Caco-2 (cell line): ENCODE measurements around the gene LRPAP1. TPM values are rescaled to one million over a fixed set of nuclear protein-coding genes. Genes with fewer than 3 reads are reported as not detected.

Experiments used
- BruUV-seq: library from RNA; stranded (reverse); fragments of 400-500 nt; replicated peaks from 2 replicates; lab custom pipeline; 2021; lab: Mats Ljungman, UMichigan
- CTCF ChIA-PET: fragments of 300-600 bp; sonication (Branson Sonifier 250); formaldehyde crosslinking; loops from one replicate; lab custom pipeline; 2022; ENCODE audit warnings: antibody characterized with exemption; lab: Charles Lee
- POLR2A ChIA-PET: fragments of 300-600 bp; sonication (Branson Sonifier 250); formaldehyde crosslinking; loops from one replicate; lab custom pipeline; 2022; ENCODE audit warnings: antibody characterized with exemption; lab: Charles Lee
- DNase-seq, 2 experiments: peaks; one replicate each; pipeline versions ENCODE4 v3.0.0 to v3.0.0-alpha.2; 2020 to 2022
- H3K27me3 ChIP-seq: replicated peaks from 2 replicates; pipeline ENCODE4 v1.6.0; 2011; ENCODE audit warnings: low read length; ENCODE audit not compliant: control insufficient read depth, insufficient read depth
- H3K36me3 ChIP-seq: 2 replicates; pipeline ENCODE4 v1.5.1; 2011; ENCODE audit warnings: low read length; ENCODE audit not compliant: control insufficient read depth, insufficient read depth
- H3K4me1 ChIP-seq: fragments of 250-450 bp; sonication (Bioruptor Pico); 2 replicates; pipeline ENCODE4 v1.5.1; 2020; ENCODE audit warnings: mild to moderate bottlenecking
- H3K4me3 ChIP-seq: 2 replicates; pipeline ENCODE4 v1.5.1; 2011; ENCODE audit warnings: low read depth, mild to moderate bottlenecking, control low read depth, low read length
- H3K9me3 ChIP-seq: fragments of 250-450 bp; sonication (Bioruptor Pico); 2 replicates; pipeline ENCODE4 v1.5.1; 2020; ENCODE audit warnings: mild to moderate bottlenecking, moderate library complexity
- H3K27ac Mint-ChIP-seq: one replicate; pipeline ENCODE4 v1.8.0; 2022; ENCODE audit warnings: mixed read lengths; ENCODE audit not compliant: unreplicated experiment
- H3K27me3 Mint-ChIP-seq: one replicate; pipeline ENCODE4 v1.8.0; 2022; ENCODE audit warnings: mixed read lengths; ENCODE audit not compliant: insufficient read depth, unreplicated experiment
- H3K36me3 Mint-ChIP-seq: one replicate; pipeline ENCODE4 v1.8.0; 2022; ENCODE audit warnings: mild to moderate bottlenecking, mixed read lengths; ENCODE audit not compliant: insufficient read depth, unreplicated experiment
- H3K4me1 Mint-ChIP-seq: one replicate; pipeline ENCODE4 v1.8.0; 2022; ENCODE audit warnings: low read depth, mixed read lengths; ENCODE audit not compliant: unreplicated experiment
- H3K4me3 Mint-ChIP-seq: one replicate; pipeline ENCODE4 v1.8.0; 2022; ENCODE audit warnings: mild to moderate bottlenecking, moderate library complexity, mixed read lengths; ENCODE audit not compliant: unreplicated experiment
- H3K9me3 Mint-ChIP-seq: one replicate; pipeline ENCODE4 v1.8.0; 2022; ENCODE audit warnings: mixed read lengths; ENCODE audit not compliant: unreplicated experiment
- intact Hi-C: fragments of 100-400 bp; cut with micrococcal nuclease; formaldehyde crosslinking; loops from one replicate; pipeline ENCODE4 v1.10.0; 2022; ENCODE audit not compliant: unreplicated experiment
- total RNA-seq: library from RNA; stranded (reverse); gene quantifications from 2 replicates; pipeline ENCODE4 v1.2.3, GENCODE V29; 2022
- TF ChIP-seq, protein P1 (sequence below), 2 experiments: fragments of 200-600 bp in 1 of 2; IDR thresholded peaks; 1 replicate in 1 of 2; 2 replicates in 1 of 2; pipeline versions ENCODE4 v1.5.1 to v1.8.0; 2011 to 2022; ENCODE audit warnings: antibody characterized with exemption in 1 of 2, control low read depth in 1 of 2, inconsistent platforms in 1 of 2, low read depth in 1 of 2, low read length in 1 of 2, mild to moderate bottlenecking in 1 of 2, moderate library complexity in 1 of 2; ENCODE audit not compliant: insufficient read depth in 1 of 2, severe bottlenecking in 1 of 2, unreplicated experiment in 1 of 2

The LRPAP1 gene
- total RNA-seq, 1 experiment from 2014 or later: 224 TPM

DNA sequence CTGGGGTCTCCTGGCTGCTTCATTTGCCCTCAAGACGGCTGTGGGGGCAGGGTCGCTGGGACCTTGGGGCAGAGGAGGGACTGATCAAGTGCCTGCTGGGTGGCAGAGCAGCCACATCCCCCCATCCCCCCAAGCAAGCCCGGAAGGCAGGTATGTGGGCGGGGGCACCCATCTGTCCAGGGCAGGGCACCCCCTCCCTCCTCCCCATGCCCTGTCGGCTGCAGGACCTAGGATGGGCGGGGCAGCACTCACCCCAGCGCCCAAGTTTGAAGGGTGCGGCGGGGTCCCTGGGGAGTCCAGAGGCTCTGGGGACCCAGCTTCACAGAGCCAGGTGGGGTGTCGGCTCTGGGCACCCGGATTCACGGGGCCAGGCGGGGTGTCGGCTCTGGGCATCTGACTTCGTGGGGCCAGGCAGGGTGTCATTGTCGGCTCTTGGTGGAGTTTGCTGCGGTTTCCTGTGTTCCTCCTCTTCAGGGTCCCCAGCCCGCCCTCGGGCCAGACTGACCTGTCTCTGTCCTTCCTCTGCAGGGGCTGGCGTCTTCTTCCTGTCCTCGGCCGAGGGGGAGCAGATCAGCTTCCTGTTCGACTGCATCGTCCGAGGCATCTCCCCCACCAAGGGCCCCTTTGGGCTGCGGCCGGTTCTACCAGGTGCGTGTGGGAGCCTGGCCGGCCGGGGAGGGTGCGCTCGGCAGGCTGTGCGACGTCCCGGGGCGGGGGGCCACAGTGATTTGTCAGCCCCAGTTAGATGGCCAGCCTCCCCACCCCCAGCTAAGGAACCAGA is 47.0 kb downstream of the LRPAP1 start:
- no peak overlapping the region for H3K27ac Mint-ChIP-seq
- POLR2A ChIA-PET: interaction anchor here (0.6 kb wide), 1 partner anchor 47 kb away, joined by 3 read pairs; no protein-coding TSS in a partner anchor
- Histone ChIP-seq H3K4me3 (peak overlapping the region; percentile 20), H3K27me3 (no peaks in the 10 kb centered on the region; the same call in 1 of the 2 replicates), H3K4me1 (peaks cover 19% of the 10 kb centered on the region), H3K9me3 (no peaks in the 10 kb centered on the region), H3K36me3 (no peaks in the 10 kb centered on the region)
- H3K4me3 Mint-ChIP-seq: peak overlapping the region; percentile 63
- no peaks in the 10 kb centered on the region for H3K4me1 Mint-ChIP-seq
- peaks cover 10% of the 10 kb centered on the region for H3K36me3 Mint-ChIP-seq
- TF ChIP-seq, protein P1, sequence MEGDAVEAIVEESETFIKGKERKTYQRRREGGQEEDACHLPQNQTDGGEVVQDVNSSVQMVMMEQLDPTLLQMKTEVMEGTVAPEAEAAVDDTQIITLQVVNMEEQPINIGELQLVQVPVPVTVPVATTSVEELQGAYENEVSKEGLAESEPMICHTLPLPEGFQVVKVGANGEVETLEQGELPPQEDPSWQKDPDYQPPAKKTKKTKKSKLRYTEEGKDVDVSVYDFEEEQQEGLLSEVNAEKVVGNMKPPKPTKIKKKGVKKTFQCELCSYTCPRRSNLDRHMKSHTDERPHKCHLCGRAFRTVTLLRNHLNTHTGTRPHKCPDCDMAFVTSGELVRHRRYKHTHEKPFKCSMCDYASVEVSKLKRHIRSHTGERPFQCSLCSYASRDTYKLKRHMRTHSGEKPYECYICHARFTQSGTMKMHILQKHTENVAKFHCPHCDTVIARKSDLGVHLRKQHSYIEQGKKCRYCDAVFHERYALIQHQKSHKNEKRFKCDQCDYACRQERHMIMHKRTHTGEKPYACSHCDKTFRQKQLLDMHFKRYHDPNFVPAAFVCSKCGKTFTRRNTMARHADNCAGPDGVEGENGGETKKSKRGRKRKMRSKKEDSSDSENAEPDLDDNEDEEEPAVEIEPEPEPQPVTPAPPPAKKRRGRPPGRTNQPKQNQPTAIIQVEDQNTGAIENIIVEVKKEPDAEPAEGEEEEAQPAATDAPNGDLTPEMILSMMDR (IDR thresholded peaks at IDR 0.05; ENCODE audit: insufficient read depth in 1 of 2, low read depth in 1 of 2, low read length in 1 of 2, severe bottlenecking in 1 of 2, unreplicated experiment in 1 of 2): no peak
- intact Hi-C loops: no loop called here
- no TSS peak for BruUV-seq
- CTCF ChIA-PET: interaction anchor here (1.2 kb wide), 1 partner anchor 29 kb away, joined by 4 read pairs; no protein-coding TSS in a partner anchor
- H3K27me3 Mint-ChIP-seq: peaks cover 8% of the 10 kb centered on the region
- no peaks in the 10 kb centered on the region for H3K9me3 Mint-ChIP-seq
- no peak for DNase-seq

DNA sequence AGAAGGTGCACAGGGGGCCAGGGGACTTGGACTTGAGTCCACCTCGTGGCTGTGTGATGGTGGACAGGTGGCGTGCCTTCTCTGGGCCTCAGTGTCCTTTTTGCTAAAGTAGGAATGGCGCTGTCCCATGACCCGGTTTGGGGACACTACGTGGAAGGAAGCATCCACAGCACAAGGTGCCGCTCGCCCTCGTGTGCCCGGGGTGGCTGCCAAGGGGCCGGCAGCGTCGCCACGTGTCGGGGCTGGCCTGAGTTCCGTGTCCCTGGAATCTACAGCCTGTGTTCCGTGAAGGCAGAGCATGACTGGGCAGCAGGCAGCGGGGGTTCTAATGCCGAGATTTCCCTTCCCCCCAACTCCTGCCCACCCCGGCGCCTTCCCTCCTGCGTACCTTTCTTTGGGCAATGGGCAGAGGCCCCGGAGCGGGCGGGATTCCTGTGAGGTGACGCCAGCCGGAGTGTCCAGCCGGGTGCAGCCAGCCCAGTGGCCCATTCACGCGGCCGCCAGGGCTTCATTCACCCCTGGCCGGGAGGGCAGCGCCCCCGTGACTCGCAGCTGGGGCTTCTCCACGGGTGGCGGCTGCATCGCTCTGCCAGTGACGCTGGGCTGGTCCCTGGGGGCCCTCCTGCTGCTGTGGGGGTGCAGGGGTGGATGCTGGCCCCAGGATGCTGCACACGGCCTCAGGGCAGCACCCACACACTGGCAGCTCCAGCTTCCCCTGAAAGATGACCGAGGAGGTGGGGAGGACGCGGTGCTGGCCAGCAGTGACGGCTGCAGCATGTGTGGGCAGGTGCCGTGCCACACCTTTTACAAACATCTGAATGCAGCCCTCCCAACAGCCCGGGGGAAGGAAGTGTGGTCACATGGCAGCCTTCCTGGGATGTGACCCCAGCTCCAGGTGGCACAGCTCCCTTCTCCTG is 47.9 kb downstream of the LRPAP1 start:
- ChIA-PET POLR2A (no interaction called here), CTCF (interaction anchor here (1.2 kb wide), 1 partner anchor 30 kb away, joined by 4 read pairs; no protein-coding TSS in a partner anchor)
- Mint-ChIP-seq H3K27me3 (peaks cover 6% of the 10 kb centered on the region), H3K27ac (no peak overlapping the region), H3K36me3 (peaks cover 4% of the 10 kb centered on the region), H3K4me1 (no peaks in the 10 kb centered on the region), H3K9me3 (no peaks in the 10 kb centered on the region), H3K4me3 (no peak overlapping the region)
- H3K4me1 ChIP-seq: peaks cover 19% of the 10 kb centered on the region
- BruUV-seq: no TSS peak
- peak overlapping the region; percentile 20 for H3K4me3 ChIP-seq
- DNase-seq: peak; percentile 46 to 68
- intact Hi-C loops: no loop called here
- H3K9me3 ChIP-seq: no peaks in the 10 kb centered on the region
- H3K36me3 ChIP-seq: no peaks in the 10 kb centered on the region
- TF ChIP-seq, protein P1 (IDR thresholded peaks at IDR 0.05; ENCODE audit: insufficient read depth in 1 of 2, low read depth in 1 of 2, low read length in 1 of 2, severe bottlenecking in 1 of 2, unreplicated experiment in 1 of 2): no peak
- H3K27me3 ChIP-seq: no peaks in the 10 kb centered on the region; the same call in 1 of the 2 replicates

DNA sequence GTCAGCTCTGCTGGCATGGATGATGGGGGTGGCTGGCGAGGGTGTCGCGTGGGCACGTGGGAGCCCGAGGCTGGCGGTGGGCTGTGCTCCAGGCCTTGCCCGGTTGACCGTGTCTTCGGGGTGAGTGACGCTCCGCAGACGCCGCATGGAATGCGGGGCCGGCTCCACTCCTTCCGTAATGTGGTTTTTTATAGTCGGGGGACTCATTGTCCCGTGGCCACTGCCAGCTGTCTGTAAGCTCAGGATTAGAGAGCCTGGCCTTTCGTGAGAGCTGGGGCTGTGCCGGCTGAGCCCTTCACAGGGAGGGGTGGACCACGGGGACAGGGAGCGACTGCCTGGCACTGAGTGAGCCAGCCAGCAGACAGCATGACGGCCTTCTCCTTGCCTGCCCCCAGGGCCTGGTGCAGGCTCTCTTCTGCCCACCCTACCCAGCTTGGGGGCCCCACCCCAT is 48.7 kb downstream of the LRPAP1 start:
- no peak overlapping the region for H3K4me3 ChIP-seq
- Mint-ChIP-seq H3K4me1 (no peaks in the 10 kb centered on the region), H3K9me3 (no peaks in the 10 kb centered on the region), H3K27ac (no peak overlapping the region), H3K27me3 (peaks cover 6% of the 10 kb centered on the region), H3K4me3 (no peak overlapping the region), H3K36me3 (no peaks in the 10 kb centered on the region)
- CTCF ChIA-PET: no interaction called here
- no TSS peak for BruUV-seq
- intact Hi-C loops: no loop called here
- POLR2A ChIA-PET: no interaction called here
- no peaks in the 10 kb centered on the region; the same call in 1 of the 2 replicates for H3K27me3 ChIP-seq
- no peaks in the 10 kb centered on the region for H3K36me3 ChIP-seq
- H3K9me3 ChIP-seq: no peaks in the 10 kb centered on the region
- DNase-seq: no peak
- TF ChIP-seq, protein P1 (IDR thresholded peaks at IDR 0.05; ENCODE audit: insufficient read depth in 1 of 2, low read depth in 1 of 2, low read length in 1 of 2, severe bottlenecking in 1 of 2, unreplicated experiment in 1 of 2): no peak
- peaks cover 19% of the 10 kb centered on the region for H3K4me1 ChIP-seq
